ENCODE results near the gene KIF5C.

DNA sequence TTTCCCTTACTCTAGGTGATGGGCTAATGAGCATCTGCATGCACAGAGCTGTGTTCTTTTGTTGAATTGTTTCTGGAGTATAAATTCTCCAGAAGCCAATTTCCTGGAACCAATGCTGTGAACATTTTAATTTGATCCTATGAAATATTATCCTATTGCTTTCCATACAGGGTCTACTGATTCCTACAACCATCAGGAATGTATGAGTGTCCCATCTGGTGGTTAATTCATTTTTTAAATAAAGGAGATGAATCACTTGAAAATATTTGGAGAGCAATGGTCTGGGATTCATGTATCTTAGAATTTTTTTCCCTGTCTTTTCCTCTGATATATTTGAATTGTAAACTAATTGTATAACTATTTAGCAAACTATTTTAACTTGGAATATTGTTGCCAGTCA, 14.0 kb downstream of the KIF5C start:
- TF ChIP-seq YY1 (tag by site-specific recombination; IDR thresholded peaks at IDR 0.05) (no peak), SCRT2 (tag by site-specific recombination; IDR thresholded peaks at IDR 0.05) (no peak), YY2 (tag by site-specific recombination; IDR thresholded peaks at IDR 0.05) (no peak), ZNF629 (tag by site-specific recombination; IDR thresholded peaks at IDR 0.05) (no peak), ZNF433 (tag by site-specific recombination; IDR thresholded peaks at IDR 0.05; ENCODE audit: low read depth) (no peak), ZSCAN23 (tag by site-specific recombination; IDR thresholded peaks at IDR 0.05) (no peak), HOXA7 (CRISPR knock-in tag; IDR thresholded peaks at IDR 0.05; ENCODE audit: borderline replicate concordance) (no peak), ZBTB8A (tag by site-specific recombination; IDR thresholded peaks at IDR 0.05) (no peak), ZBTB48 (tag by site-specific recombination; IDR thresholded peaks at IDR 0.05) (no peak), ZNF544 (tag by site-specific recombination; IDR thresholded peaks at IDR 0.05) (no peak), IKZF3 (tag by site-specific recombination; IDR thresholded peaks at IDR 0.05) (no peak)
- TF ChIP-seq, protein P1, sequence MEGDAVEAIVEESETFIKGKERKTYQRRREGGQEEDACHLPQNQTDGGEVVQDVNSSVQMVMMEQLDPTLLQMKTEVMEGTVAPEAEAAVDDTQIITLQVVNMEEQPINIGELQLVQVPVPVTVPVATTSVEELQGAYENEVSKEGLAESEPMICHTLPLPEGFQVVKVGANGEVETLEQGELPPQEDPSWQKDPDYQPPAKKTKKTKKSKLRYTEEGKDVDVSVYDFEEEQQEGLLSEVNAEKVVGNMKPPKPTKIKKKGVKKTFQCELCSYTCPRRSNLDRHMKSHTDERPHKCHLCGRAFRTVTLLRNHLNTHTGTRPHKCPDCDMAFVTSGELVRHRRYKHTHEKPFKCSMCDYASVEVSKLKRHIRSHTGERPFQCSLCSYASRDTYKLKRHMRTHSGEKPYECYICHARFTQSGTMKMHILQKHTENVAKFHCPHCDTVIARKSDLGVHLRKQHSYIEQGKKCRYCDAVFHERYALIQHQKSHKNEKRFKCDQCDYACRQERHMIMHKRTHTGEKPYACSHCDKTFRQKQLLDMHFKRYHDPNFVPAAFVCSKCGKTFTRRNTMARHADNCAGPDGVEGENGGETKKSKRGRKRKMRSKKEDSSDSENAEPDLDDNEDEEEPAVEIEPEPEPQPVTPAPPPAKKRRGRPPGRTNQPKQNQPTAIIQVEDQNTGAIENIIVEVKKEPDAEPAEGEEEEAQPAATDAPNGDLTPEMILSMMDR (tag by site-specific recombination; IDR thresholded peaks at IDR 0.05) = no peak
- TF ChIP-seq, protein P2, sequence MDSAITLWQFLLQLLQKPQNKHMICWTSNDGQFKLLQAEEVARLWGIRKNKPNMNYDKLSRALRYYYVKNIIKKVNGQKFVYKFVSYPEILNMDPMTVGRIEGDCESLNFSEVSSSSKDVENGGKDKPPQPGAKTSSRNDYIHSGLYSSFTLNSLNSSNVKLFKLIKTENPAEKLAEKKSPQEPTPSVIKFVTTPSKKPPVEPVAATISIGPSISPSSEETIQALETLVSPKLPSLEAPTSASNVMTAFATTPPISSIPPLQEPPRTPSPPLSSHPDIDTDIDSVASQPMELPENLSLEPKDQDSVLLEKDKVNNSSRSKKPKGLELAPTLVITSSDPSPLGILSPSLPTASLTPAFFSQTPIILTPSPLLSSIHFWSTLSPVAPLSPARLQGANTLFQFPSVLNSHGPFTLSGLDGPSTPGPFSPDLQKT (IDR thresholded peaks at IDR 0.05; ENCODE audit: borderline replicate concordance, low read depth, low read length) = no peak
- TF ChIP-seq, protein P3, sequence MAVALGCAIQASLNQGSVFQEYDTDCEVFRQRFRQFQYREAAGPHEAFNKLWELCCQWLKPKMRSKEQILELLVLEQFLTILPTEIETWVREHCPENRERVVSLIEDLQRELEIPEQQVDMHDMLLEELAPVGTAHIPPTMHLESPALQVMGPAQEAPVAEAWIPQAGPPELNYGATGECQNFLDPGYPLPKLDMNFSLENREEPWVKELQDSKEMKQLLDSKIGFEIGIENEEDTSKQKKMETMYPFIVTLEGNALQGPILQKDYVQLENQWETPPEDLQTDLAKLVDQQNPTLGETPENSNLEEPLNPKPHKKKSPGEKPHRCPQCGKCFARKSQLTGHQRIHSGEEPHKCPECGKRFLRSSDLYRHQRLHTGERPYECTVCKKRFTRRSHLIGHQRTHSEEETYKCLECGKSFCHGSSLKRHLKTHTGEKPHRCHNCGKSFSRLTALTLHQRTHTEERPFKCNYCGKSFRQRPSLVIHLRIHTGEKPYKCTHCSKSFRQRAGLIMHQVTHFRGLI (tag by site-specific recombination; IDR thresholded peaks at IDR 0.05) = no peak
